ENCODE measurements around the gene CXCL1. TPM values are rescaled to one million over a fixed set of nuclear protein-coding genes. Genes with fewer than 3 reads are reported as not detected.

The CXCL1 gene
- total RNA-seq, 1 donor from 2014 or later: 18.0 TPM

GRCh38 chr4:73864961-73865360, 4.2 kb upstream of the CXCL1 start:
- no peak overlapping the region for H3K27ac ChIP-seq
- no peaks in the 10 kb centered on the region for H3K27me3 ChIP-seq
- no peaks in the 10 kb centered on the region for H3K9me3 ChIP-seq
- H3K36me3 ChIP-seq: no peaks in the 10 kb centered on the region
- DNase-seq (ENCODE audit: low spot score in 2 of 2): no peak
- TF ChIP-seq CTCF (IDR thresholded peaks at IDR 0.05): no peak
- H3K4me1 ChIP-seq: peaks cover 0 to 8% of the 10 kb centered on the region in 2 donors
- no peak overlapping the region for H3K4me3 ChIP-seq
- intact Hi-C loops (cut with DNase I): no loop called here

DNA sequence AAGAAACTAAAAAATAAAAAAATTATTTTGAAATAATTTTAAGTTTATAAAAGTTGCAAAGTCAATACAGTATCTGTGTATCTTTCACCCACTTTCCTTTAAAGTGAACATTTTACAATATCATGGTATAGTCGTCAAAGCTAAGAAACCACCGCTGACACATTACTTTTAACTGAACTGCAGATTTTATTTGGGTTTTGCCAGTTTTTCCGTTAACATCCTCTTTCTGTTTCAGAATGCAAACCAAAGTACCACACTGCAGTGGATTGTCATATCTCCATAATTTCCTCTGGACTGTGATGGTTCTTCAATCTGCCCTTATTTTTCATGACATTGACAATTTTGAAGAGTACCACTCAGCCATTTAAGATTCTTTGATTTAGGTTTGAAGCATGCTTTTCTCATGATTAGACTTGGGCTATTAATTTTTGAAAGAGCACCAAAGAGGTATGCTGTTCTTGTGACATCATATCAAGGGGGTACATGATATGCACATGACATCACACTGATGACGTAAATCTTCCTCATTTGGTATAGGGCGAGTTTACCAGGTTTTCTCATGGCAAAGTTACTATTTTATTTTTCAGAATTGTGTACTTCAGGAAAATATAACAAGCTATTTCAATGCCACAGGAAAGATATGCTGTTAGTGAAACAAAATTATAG, 3.6 kb upstream of the CXCL1 start:
- no peak for TF ChIP-seq CTCF (IDR thresholded peaks at IDR 0.05)
- intact Hi-C loops (cut with DNase I): no loop called here
- peaks cover 0 to 8% of the 10 kb centered on the region in 2 donors for H3K4me1 ChIP-seq
- H3K9me3 ChIP-seq: no peaks in the 10 kb centered on the region
- H3K36me3 ChIP-seq: no peaks in the 10 kb centered on the region
- no peak for DNase-seq (ENCODE audit: low spot score in 2 of 2)
- no peak overlapping the region for H3K27ac ChIP-seq
- no peaks in the 10 kb centered on the region for H3K27me3 ChIP-seq
- no peak overlapping the region for H3K4me3 ChIP-seq

GRCh38 chr4:73866246-73866645, 2.9 kb upstream of the CXCL1 start:
- Histone ChIP-seq H3K4me1 (peaks cover 0 to 8% of the 10 kb centered on the region in 2 donors), H3K4me3 (no peak overlapping the region), H3K9me3 (no peaks in the 10 kb centered on the region), H3K36me3 (no peaks in the 10 kb centered on the region), H3K27me3 (no peaks in the 10 kb centered on the region), H3K27ac (no peak overlapping the region)
- DNase-seq (ENCODE audit: low spot score in 2 of 2): no peak
- intact Hi-C loops (cut with DNase I): no loop called here
- no peak for TF ChIP-seq CTCF (IDR thresholded peaks at IDR 0.05)

- no peak overlapping the region for H3K27ac ChIP-seq
- no peak overlapping the region for H3K4me3 ChIP-seq
- H3K27me3 ChIP-seq: no peaks in the 10 kb centered on the region
- DNase-seq (ENCODE audit: low spot score in 2 of 2): no peak
- H3K36me3 ChIP-seq: no peaks in the 10 kb centered on the region
- peaks cover 0 to 8% of the 10 kb centered on the region in 2 donors for H3K4me1 ChIP-seq
- no peak for TF ChIP-seq CTCF (IDR thresholded peaks at IDR 0.05)
- intact Hi-C loops (cut with DNase I): no loop called here
- no peaks in the 10 kb centered on the region for H3K9me3 ChIP-seq
Measured at GRCh38 chr4:73867783-73868182, 1.4 kb upstream of the CXCL1 start.

DNA sequence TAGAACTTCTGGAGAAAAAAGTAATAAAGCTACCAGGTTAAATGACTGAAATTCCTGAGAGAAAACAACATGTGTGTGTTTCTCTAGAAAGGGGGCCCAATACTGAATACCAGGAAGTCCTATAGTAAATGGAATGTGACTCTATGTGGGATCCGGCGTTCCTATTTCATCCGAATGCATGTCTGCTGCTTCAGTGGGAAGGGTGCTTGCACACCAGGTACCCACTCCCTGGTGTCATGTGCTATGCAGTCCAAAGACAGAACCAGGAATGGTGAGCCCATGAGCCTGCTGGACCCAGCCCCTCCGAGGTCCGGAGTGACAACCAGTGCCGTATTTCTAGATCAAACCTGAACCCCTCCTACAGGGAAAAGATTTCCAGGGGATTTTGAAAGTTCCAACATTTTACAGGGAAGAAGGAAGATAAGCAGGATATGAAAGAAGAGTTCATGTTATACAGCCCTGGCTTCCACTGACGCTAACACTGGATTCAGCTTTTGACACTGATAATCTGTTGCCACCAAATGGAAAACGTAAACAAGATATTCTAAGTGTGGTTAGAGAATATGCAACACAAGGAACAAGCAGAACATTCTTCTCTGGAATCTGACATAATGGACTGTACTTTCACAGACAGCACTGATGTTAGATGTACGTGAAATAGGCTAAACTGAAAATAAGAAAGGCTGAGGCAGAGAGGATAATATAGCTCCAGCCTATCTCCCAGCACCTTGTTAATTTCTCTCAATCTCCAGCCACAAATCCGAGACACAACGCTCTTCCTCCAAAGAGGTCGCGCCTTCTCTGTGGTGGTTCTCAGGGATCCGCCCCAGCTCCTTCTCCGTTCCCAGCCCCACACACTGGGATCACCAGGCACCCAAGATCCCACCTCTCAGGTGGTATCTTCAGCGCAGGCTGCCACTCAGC, 725 bp upstream of the CXCL1 start:
- intact Hi-C loops (cut with DNase I): no loop called here
- H3K27me3 ChIP-seq: no peaks in the 10 kb centered on the region
- H3K27ac ChIP-seq: no peak overlapping the region
- H3K4me3 ChIP-seq: peak overlapping the region; percentile 61 to 69
- no peak for TF ChIP-seq CTCF (IDR thresholded peaks at IDR 0.05)
- H3K4me1 ChIP-seq: peaks cover 0 to 8% of the 10 kb centered on the region in 2 donors
- DNase-seq (ENCODE audit: low spot score in 2 of 2): no peak
- no peaks in the 10 kb centered on the region for H3K9me3 ChIP-seq
- H3K36me3 ChIP-seq: no peaks in the 10 kb centered on the region

Data from ascending aorta (tissue), 2 donors.